Thyroid gland (tissue), 4 donors: ENCODE results near the gene THSD7B. TPM values are rescaled to one million over a fixed set of nuclear protein-coding genes. Genes with fewer than 3 reads are reported as not detected.

Experiments
- DNase-seq, 2 donors: peaks; one replicate each; pipeline ENCODE4 v3.0.0-alpha.2; 2019
- H3K27ac ChIP-seq, 3 donors: fragments of 200-600 bp; sonication (generic); 1 replicate in 2 of 3; 2 replicates in 1 of 3; pipeline ENCODE4 v1.5.1; 2016 to 2019; ENCODE audit warnings: mild to moderate bottlenecking in 1 of 3, moderate library complexity in 1 of 3
- H3K27me3 ChIP-seq: fragments of 200-600 bp; sonication (generic); one replicate; pipeline ENCODE4 v1.5.1; 2019
- H3K36me3 ChIP-seq, 2 donors: fragments of 200-600 bp; sonication (generic); one replicate each; pipeline ENCODE4 v1.5.1; 2016 to 2019
- H3K4me1 ChIP-seq, 2 donors: fragments of 200-600 bp; sonication (generic); one replicate each; pipeline ENCODE4 v1.5.1; 2017 to 2019
- H3K4me3 ChIP-seq, 3 donors: fragments of 200-600 bp; sonication (generic); replicated peaks in 1 of 3; 1 replicate in 2 of 3; 2 replicates in 1 of 3; pipeline ENCODE4 v1.5.1; 2016; ENCODE audit warnings: mild to moderate bottlenecking in 1 of 3
- H3K9me3 ChIP-seq: fragments of 200-600 bp; sonication (generic); one replicate; pipeline ENCODE4 v1.5.1; 2017
- CTCF ChIP-seq, 6 experiments: fragments of 200-600 bp in 3 of 6; fragments of 450-650 bp in 3 of 6; sonication (generic) in 3 of 6; IDR thresholded peaks; one replicate each; pipeline ENCODE4 v1.5.1; 2016 to 2019; ENCODE audit warnings: antibody characterized with exemption in 6 of 6, mild to moderate bottlenecking in 2 of 6, inconsistent platforms in 1 of 6, moderate library complexity in 1 of 6
- POLR2A ChIP-seq, 2 donors: fragments of 450-650 bp; IDR thresholded peaks; one replicate each; pipeline ENCODE4 v1.6.1; 2017; ENCODE audit warnings: antibody characterized with exemption in 2 of 2, mild to moderate bottlenecking in 2 of 2, moderate library complexity in 1 of 2
- WGBS, 2 donors: methylation state at CpG; one replicate each; pipeline ENCODE4 v1.1.5; 2017; 5-methylcytosine and 5-hydroxymethylcytosine counted together
- intact Hi-C: fragments of 100-400 bp; cut with DNase I; formaldehyde crosslinking; loops from one replicate; pipeline ENCODE4 v1.15.1; 2023
- total RNA-seq, 4 donors: library from RNA; depleted of rRNA; stranded (reverse); fragments of >200 nt; gene quantifications; one replicate each; pipeline ENCODE4 v1.2.3, GENCODE V29; 2016

The THSD7B gene
- 1 to 10 TPM in 1 of 4 donors, under 1 TPM in 3; 0.29 to 1.2 (median 0.92) TPM for total RNA-seq

GRCh38 chr2:136765256-136766072, at the start of gene THSD7B:
Gene THSD7B (plus strand): TSS chr2:136765545. CDS start chr2:136882179, 116,634 bp downstream.
- intact Hi-C loops: no loop called here
- Histone ChIP-seq H3K36me3 (no peaks in the 10 kb centered on the region), H3K9me3 (no peaks in the 10 kb centered on the region), H3K4me3 (peak within 1 kb of the TSS in 2 of 3 donors; percentile 15 to 35), H3K4me1 (no peaks in the 10 kb centered on the region), H3K27me3 (peaks cover 4% of the 10 kb centered on the region), H3K27ac (no peak within 1 kb of the TSS)
- WGBS, 2 donors: 0 to 2% methylated on average over 37 to 39 of the region's 77 CpGs
- DNase-seq: no peak
- TF ChIP-seq POLR2A (IDR thresholded peaks at IDR 0.05) (no peak), CTCF (IDR thresholded peaks at IDR 0.05) (no peak)

GRCh38 chr2:136718273-136718672, 47.1 kb upstream of the THSD7B start:
- DNase-seq: no peak
- no peaks in the 10 kb centered on the region for H3K4me1 ChIP-seq
- intact Hi-C loops: no loop called here
- no peaks in the 10 kb centered on the region for H3K27me3 ChIP-seq
- no peaks in the 10 kb centered on the region for H3K9me3 ChIP-seq
- H3K4me3 ChIP-seq: no peak overlapping the region
- no peaks in the 10 kb centered on the region for H3K36me3 ChIP-seq
- TF ChIP-seq POLR2A (IDR thresholded peaks at IDR 0.05) (no peak), CTCF (IDR thresholded peaks at IDR 0.05) (no peak)
- no peak overlapping the region for H3K27ac ChIP-seq

GRCh38 chr2:136727973-136728699, 37.2 kb upstream of the THSD7B start:
- Histone ChIP-seq H3K4me1 (no peaks in the 10 kb centered on the region), H3K27ac (no peak overlapping the region), H3K4me3 (no peak overlapping the region), H3K9me3 (no peaks in the 10 kb centered on the region), H3K27me3 (no peaks in the 10 kb centered on the region), H3K36me3 (no peaks in the 10 kb centered on the region)
- TF ChIP-seq CTCF (IDR thresholded peaks at IDR 0.05) (no peak), POLR2A (IDR thresholded peaks at IDR 0.05) (no peak)
- intact Hi-C loops: no loop called here
- DNase-seq: no peak
- 28 to 56% methylated on average over 2 to 4 of the region's 4 CpGs for WGBS, 2 donors

GRCh38 chr2:136736236-136736635, 29.1 kb upstream of the THSD7B start:
- TF ChIP-seq CTCF (IDR thresholded peaks at IDR 0.05) (no peak), POLR2A (IDR thresholded peaks at IDR 0.05) (no peak)
- H3K36me3 ChIP-seq: no peaks in the 10 kb centered on the region
- intact Hi-C loops: no loop called here
- no peaks in the 10 kb centered on the region for H3K27me3 ChIP-seq
- no peak overlapping the region for H3K4me3 ChIP-seq
- DNase-seq: no peak
- H3K4me1 ChIP-seq: no peaks in the 10 kb centered on the region
- 67 to 78% methylated on average over 3 of the region's 3 CpGs for WGBS, 2 donors
- H3K27ac ChIP-seq: no peak overlapping the region
- H3K9me3 ChIP-seq: no peaks in the 10 kb centered on the region

- WGBS, 2 donors: 42 to 48% methylated on average over 2 of the region's 2 CpGs
- intact Hi-C loops: no loop called here
Measured at GRCh38 chr2:136738044-136738443, 27.3 kb upstream of the THSD7B start.

More at GRCh38 chr2:136738044-136738443, 27.3 kb upstream of the THSD7B start:
- no peak for DNase-seq
- no peak overlapping the region for H3K27ac ChIP-seq
- no peaks in the 10 kb centered on the region for H3K4me1 ChIP-seq
- no peak overlapping the region for H3K4me3 ChIP-seq
- H3K27me3 ChIP-seq: no peaks in the 10 kb centered on the region
- H3K36me3 ChIP-seq: no peaks in the 10 kb centered on the region
- H3K9me3 ChIP-seq: no peaks in the 10 kb centered on the region
- TF ChIP-seq POLR2A (IDR thresholded peaks at IDR 0.05) (no peak), CTCF (IDR thresholded peaks at IDR 0.05) (no peak)
